PC-3 (cell line): ENCODE data around the gene FOXP1.

Experiments
- EZH2 ChIP-seq: fragments of 300-600 bp; sonication (generic); IDR thresholded peaks from one replicate; pipeline ENCODE4 v1.6.1; 2017; ENCODE audit warnings: antibody characterized with exemption, mild to moderate bottlenecking, low read length; ENCODE audit not compliant: unreplicated experiment
- EZH2phosphoT487 ChIP-seq: fragments of 300-600 bp; sonication (generic); IDR thresholded peaks from 2 replicates; pipeline ENCODE4 v1.6.1; 2018; ENCODE audit warnings: mild to moderate bottlenecking, antibody characterized with exemption, low read length, borderline replicate concordance
- TF ChIP-seq, protein P1 (sequence below): fragments of 300-600 bp; sonication (generic); conservative IDR thresholded peaks from 2 replicates; pipeline ENCODE4 v1.5.1; 2017; ENCODE audit warnings: antibody characterized with exemption, low read depth, mild to moderate bottlenecking, low read length

- TF ChIP-seq, protein P1, sequence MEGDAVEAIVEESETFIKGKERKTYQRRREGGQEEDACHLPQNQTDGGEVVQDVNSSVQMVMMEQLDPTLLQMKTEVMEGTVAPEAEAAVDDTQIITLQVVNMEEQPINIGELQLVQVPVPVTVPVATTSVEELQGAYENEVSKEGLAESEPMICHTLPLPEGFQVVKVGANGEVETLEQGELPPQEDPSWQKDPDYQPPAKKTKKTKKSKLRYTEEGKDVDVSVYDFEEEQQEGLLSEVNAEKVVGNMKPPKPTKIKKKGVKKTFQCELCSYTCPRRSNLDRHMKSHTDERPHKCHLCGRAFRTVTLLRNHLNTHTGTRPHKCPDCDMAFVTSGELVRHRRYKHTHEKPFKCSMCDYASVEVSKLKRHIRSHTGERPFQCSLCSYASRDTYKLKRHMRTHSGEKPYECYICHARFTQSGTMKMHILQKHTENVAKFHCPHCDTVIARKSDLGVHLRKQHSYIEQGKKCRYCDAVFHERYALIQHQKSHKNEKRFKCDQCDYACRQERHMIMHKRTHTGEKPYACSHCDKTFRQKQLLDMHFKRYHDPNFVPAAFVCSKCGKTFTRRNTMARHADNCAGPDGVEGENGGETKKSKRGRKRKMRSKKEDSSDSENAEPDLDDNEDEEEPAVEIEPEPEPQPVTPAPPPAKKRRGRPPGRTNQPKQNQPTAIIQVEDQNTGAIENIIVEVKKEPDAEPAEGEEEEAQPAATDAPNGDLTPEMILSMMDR: no peak
- TF ChIP-seq EZH2phosphoT487: no peak
- TF ChIP-seq EZH2: no peak
Observed at GRCh38 chr3:71575433-71575832, 8.1 kb downstream of the FOXP1 start.
